ENCODE measurements around the gene LDLR.
"Not testable (repeated sequence)": the region's sequence is repeated elsewhere in the genome, so short reads cannot be mapped to it uniquely, and the experiment has no call there.

DNA sequence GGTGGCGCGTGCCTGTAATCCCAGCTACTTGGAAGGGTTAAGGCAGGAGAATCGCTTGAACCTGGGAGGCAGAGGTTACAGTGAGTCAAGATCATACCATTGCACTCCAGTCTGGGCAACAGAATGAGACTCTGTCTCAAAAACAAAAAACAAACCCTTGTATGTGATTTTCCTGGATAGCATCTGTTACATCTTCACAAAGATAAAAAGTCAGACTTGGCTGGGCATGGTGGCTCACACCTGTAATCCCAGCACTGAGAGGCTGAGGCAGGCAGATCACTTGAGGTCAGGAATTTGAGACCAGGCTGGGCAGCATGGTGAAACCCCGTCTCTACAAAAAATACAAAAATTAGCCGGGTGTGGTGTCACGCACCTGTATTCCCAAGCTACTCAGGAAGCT is 8.1 kb downstream of the LDLR start:
- TF ChIP-seq, protein P1, sequence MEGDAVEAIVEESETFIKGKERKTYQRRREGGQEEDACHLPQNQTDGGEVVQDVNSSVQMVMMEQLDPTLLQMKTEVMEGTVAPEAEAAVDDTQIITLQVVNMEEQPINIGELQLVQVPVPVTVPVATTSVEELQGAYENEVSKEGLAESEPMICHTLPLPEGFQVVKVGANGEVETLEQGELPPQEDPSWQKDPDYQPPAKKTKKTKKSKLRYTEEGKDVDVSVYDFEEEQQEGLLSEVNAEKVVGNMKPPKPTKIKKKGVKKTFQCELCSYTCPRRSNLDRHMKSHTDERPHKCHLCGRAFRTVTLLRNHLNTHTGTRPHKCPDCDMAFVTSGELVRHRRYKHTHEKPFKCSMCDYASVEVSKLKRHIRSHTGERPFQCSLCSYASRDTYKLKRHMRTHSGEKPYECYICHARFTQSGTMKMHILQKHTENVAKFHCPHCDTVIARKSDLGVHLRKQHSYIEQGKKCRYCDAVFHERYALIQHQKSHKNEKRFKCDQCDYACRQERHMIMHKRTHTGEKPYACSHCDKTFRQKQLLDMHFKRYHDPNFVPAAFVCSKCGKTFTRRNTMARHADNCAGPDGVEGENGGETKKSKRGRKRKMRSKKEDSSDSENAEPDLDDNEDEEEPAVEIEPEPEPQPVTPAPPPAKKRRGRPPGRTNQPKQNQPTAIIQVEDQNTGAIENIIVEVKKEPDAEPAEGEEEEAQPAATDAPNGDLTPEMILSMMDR (IDR thresholded peaks at IDR 0.05), result not testable (repeated sequence)
- TF ChIP-seq POLR2A, POLR2AphosphoS5, EP300 (IDR thresholded peaks at IDR 0.05): not testable (repeated sequence)

Data from sigmoid colon (tissue), 4 donors.